HepG2 (cell line): ENCODE measurements around the gene CSNK1A1. TPM values are rescaled to one million over a fixed set of nuclear protein-coding genes. Genes with fewer than 3 reads are reported as not detected.

Experiments
- ARID2 ChIP-seq: sonication (generic); formaldehyde crosslinking; IDR thresholded peaks from 2 replicates; pipeline ENCODE4 v1.8.1; 2022; ENCODE audit warnings: mild to moderate bottlenecking, missing genetic modification reagents, borderline replicate concordance
- ATF3 ChIP-seq: sonication (generic); formaldehyde crosslinking; IDR thresholded peaks from 2 replicates; pipeline ENCODE4 v1.4.0; 2020; ENCODE audit warnings: missing genetic modification reagents
- BHLHE40 ChIP-seq: IDR thresholded peaks from 2 replicates; pipeline ENCODE4 v1.6.1; 2011; ENCODE audit warnings: low read length, improper control_type of control experiment
- CREB1 ChIP-seq, 2 experiments: fragments of 450-650 bp in 1 of 2; IDR thresholded peaks; 2 replicates each; pipeline ENCODE4 v1.6.1; 2016 to 2017; ENCODE audit warnings: control low read depth in 1 of 2, mild to moderate bottlenecking in 1 of 2, missing compliant biosample characterization in 1 of 2, missing genetic modification characterization in 1 of 2
- ELF1 ChIP-seq: sonication (generic); formaldehyde crosslinking; IDR thresholded peaks from 2 replicates; pipeline ENCODE4 v1.4.0; 2020; ENCODE audit warnings: missing genetic modification reagents
- EZH2 ChIP-seq: conservative IDR thresholded peaks from 2 replicates; pipeline ENCODE4 v1.6.1; 2012; ENCODE audit warnings: mild to moderate bottlenecking, low read depth, low read length, moderate library complexity
- GABPB1 ChIP-seq: IDR thresholded peaks from 2 replicates; pipeline ENCODE4 v1.6.1; 2016; ENCODE audit warnings: mild to moderate bottlenecking, missing genetic modification reagents, moderate library complexity, missing compliant biosample characterization
- HDAC1 ChIP-seq: sonication (generic); formaldehyde crosslinking; IDR thresholded peaks from 2 replicates; pipeline ENCODE4 v1.5.1; 2020; ENCODE audit warnings: mild to moderate bottlenecking, missing genetic modification reagents
- KDM1A ChIP-seq: IDR thresholded peaks from 2 replicates; pipeline ENCODE4 v1.6.1; 2016; ENCODE audit warnings: missing compliant biosample characterization
- KLF11 ChIP-seq: IDR thresholded peaks from 2 replicates; pipeline ENCODE4 v1.6.1; 2016; ENCODE audit warnings: missing compliant biosample characterization
- KLF13 ChIP-seq: sonication (generic); formaldehyde crosslinking; IDR thresholded peaks from 2 replicates; pipeline ENCODE4 v1.4.0; 2020; ENCODE audit warnings: mild to moderate bottlenecking, missing genetic modification reagents
- MIXL1 ChIP-seq: IDR thresholded peaks from 2 replicates; pipeline ENCODE4 v1.6.1; 2016
- PAWR ChIP-seq: sonication (generic); formaldehyde crosslinking; IDR thresholded peaks from 2 replicates; pipeline ENCODE4 v1.4.0; 2020; ENCODE audit warnings: missing genetic modification reagents, mild to moderate bottlenecking, borderline replicate concordance
- PHB2 ChIP-seq: fragments of 450-650 bp; IDR thresholded peaks from 2 replicates; pipeline ENCODE4 v1.6.1; 2018; ENCODE audit not compliant: partially characterized antibody
- PITX1 ChIP-seq: sonication (generic); formaldehyde crosslinking; IDR thresholded peaks from 2 replicates; pipeline ENCODE4 v1.5.1; 2020; ENCODE audit warnings: mild to moderate bottlenecking, missing genetic modification reagents
- POLR2A ChIP-seq, 2 experiments: IDR thresholded peaks; 2 replicates each; pipeline ENCODE4 v1.6.1; 2011; ENCODE audit warnings: low read depth in 2 of 2, low read length in 2 of 2, mild to moderate bottlenecking in 1 of 2, moderate library complexity in 1 of 2; ENCODE audit not compliant: insufficient read depth in 1 of 2
- RARA ChIP-seq: IDR thresholded peaks from 2 replicates; pipeline ENCODE4 v1.6.1; 2016; ENCODE audit warnings: missing genetic modification reagents, missing compliant biosample characterization
- RXRA ChIP-seq: sonication (generic); formaldehyde crosslinking; IDR thresholded peaks from 2 replicates; pipeline ENCODE4 v1.5.1; 2020; ENCODE audit warnings: missing genetic modification reagents
- SALL1 ChIP-seq: sonication (generic); formaldehyde crosslinking; IDR thresholded peaks from 2 replicates; pipeline ENCODE4 v1.8.0; 2022; ENCODE audit warnings: mild to moderate bottlenecking, missing genetic modification reagents
- SETDB1 ChIP-seq: sonication (generic); formaldehyde crosslinking; IDR thresholded peaks from 2 replicates; pipeline ENCODE4 v1.5.1; 2020; ENCODE audit warnings: missing genetic modification reagents, mild to moderate bottlenecking, borderline replicate concordance
- SOX6 ChIP-seq, 2 experiments: fragments of 450-650 bp in 1 of 2; sonication (generic) in 1 of 2; formaldehyde crosslinking in 1 of 2; IDR thresholded peaks; 2 replicates each; pipeline versions ENCODE4 v1.4.0 to v1.6.1; 2017 to 2020; ENCODE audit warnings: antibody characterized with exemption in 1 of 2, mild to moderate bottlenecking in 1 of 2, missing genetic modification reagents in 1 of 2
- THAP11 ChIP-seq: IDR thresholded peaks from 2 replicates; pipeline ENCODE4 v1.6.1; 2016; ENCODE audit warnings: missing biosample characterization, missing genetic modification reagents
- ZNF207 ChIP-seq: fragments of 450-650 bp; IDR thresholded peaks from 2 replicates; pipeline ENCODE4 v1.6.1; 2016; ENCODE audit warnings: antibody characterized with exemption, borderline replicate concordance
- ZNF234 ChIP-seq: sonication (generic); formaldehyde crosslinking; conservative IDR thresholded peaks from 2 replicates; pipeline ENCODE4 v1.5.1; 2020; ENCODE audit warnings: mild to moderate bottlenecking, missing genetic modification reagents
- ZNF350 ChIP-seq: sonication (generic); formaldehyde crosslinking; IDR thresholded peaks from 2 replicates; pipeline ENCODE4 v1.4.0; 2020; ENCODE audit warnings: mild to moderate bottlenecking, low read depth, missing genetic modification reagents, borderline replicate concordance
- ZNF543 ChIP-seq: sonication (generic); formaldehyde crosslinking; IDR thresholded peaks from 2 replicates; pipeline ENCODE4 v1.4.0; 2020; ENCODE audit warnings: mild to moderate bottlenecking, missing genetic modification reagents
- ZNF556 ChIP-seq: sonication (generic); formaldehyde crosslinking; IDR thresholded peaks from 2 replicates; pipeline ENCODE4 v1.4.0; 2020; ENCODE audit warnings: mild to moderate bottlenecking, missing genetic modification reagents, borderline replicate concordance
- ZNF770 ChIP-seq: sonication (generic); formaldehyde crosslinking; IDR thresholded peaks from 2 replicates; pipeline ENCODE4 v1.5.0; 2020; ENCODE audit warnings: mild to moderate bottlenecking, missing genetic modification reagents
- ZSCAN20 ChIP-seq: sonication (generic); formaldehyde crosslinking; IDR thresholded peaks from 2 replicates; pipeline ENCODE4 v1.4.0; 2020; ENCODE audit warnings: missing genetic modification reagents, mild to moderate bottlenecking, borderline replicate concordance
- polyA plus RNA-seq, 8 experiments: library from polyadenylated mRNA; depleted of rRNA in 3 of 8; stranded (reverse) in 7 of 8; unstranded in 1 of 8; fragments of >200 nt; fragmentation: Illumina TruSeq in 4 of 8; extraction: Trizol in 4 of 8; gene quantifications; 2 replicates each; pipeline versions ENCODE4 v1.2.1 to v1.2.3, GENCODE V29; 2011 to 2016; ENCODE audit warnings: low read depth in 4 of 8, missing spikeins in 1 of 8, mixed read lengths in 1 of 8; ENCODE audit not compliant: insufficient read depth in 1 of 8
- total RNA-seq, 5 experiments: library from RNA; depleted of rRNA; stranded (reverse); fragments of >200 nt; fragmentation: Illumina TruSeq; extraction: Trizol; gene quantifications; 2 replicates each; pipeline ENCODE4 v1.2.3, GENCODE V29; 2016; ENCODE audit warnings: low read depth in 1 of 5
- TF ChIP-seq, protein P1 (sequence below): sonication (generic); formaldehyde crosslinking; IDR thresholded peaks from 2 replicates; pipeline ENCODE4 v1.5.1; 2020; ENCODE audit warnings: mild to moderate bottlenecking, missing genetic modification reagents, moderate library complexity

Gene CSNK1A1
- total and polyA plus RNA-seq, 2 of the 13 experiments (the other 11 are each of a cell fraction or from before 2014, with no cell fraction given): 89.0 to 149 TPM

GRCh38 chr5:149549461-149550267, 1.6 kb downstream of the CSNK1A1 start (continued):
- TF ChIP-seq SOX6 (IDR thresholded peaks at IDR 0.05): no peak
- peak; percentile 38; the same call in 1 of the 2 replicates for TF ChIP-seq SOX6 (CRISPR knock-in tag; IDR thresholded peaks at IDR 0.05)
- no peak for TF ChIP-seq MIXL1 (CRISPR knock-in tag)
- no peak for TF ChIP-seq ZNF234 (CRISPR knock-in tag)
- peak; percentile 44; the same call in 1 of the 2 replicates for TF ChIP-seq BHLHE40
- TF ChIP-seq KLF11 (CRISPR knock-in tag): no peak
- no peak for TF ChIP-seq SETDB1 (CRISPR knock-in tag)
- no peak for TF ChIP-seq KLF13
- no peak for TF ChIP-seq THAP11 (CRISPR knock-in tag)
- TF ChIP-seq PAWR: no peak
- no peak for TF ChIP-seq ZSCAN20
- TF ChIP-seq POLR2A (IDR thresholded peaks at IDR 0.05; ENCODE audit: insufficient read depth in 1 of 2, low read depth in 2 of 2, low read length in 2 of 2): peak in 1 of 2 experiments; percentile 43; a peak in 2 of 4 replicates
- no peak for TF ChIP-seq ZNF770
- TF ChIP-seq PITX1 (CRISPR knock-in tag): no peak
- TF ChIP-seq ZNF556 (CRISPR knock-in tag): no peak
- TF ChIP-seq EZH2: no peak
- no peak for TF ChIP-seq KDM1A (CRISPR knock-in tag)
- TF ChIP-seq ATF3: 0 out of 2 replicates have a peak, but pooled peaks have one; percentile 19
- no peak for TF ChIP-seq GABPB1 (CRISPR knock-in tag)
- no peak for TF ChIP-seq ZNF350 (CRISPR knock-in tag)
- 0 out of 2 replicates have a peak, but pooled peaks have one; percentile 27 for TF ChIP-seq ELF1 (CRISPR knock-in tag)
- TF ChIP-seq ZNF543 (CRISPR knock-in tag): no peak
- peak; percentile 37; the same call in 1 of the 2 replicates for TF ChIP-seq ARID2 (CRISPR knock-in tag)
- TF ChIP-seq, protein P1, sequence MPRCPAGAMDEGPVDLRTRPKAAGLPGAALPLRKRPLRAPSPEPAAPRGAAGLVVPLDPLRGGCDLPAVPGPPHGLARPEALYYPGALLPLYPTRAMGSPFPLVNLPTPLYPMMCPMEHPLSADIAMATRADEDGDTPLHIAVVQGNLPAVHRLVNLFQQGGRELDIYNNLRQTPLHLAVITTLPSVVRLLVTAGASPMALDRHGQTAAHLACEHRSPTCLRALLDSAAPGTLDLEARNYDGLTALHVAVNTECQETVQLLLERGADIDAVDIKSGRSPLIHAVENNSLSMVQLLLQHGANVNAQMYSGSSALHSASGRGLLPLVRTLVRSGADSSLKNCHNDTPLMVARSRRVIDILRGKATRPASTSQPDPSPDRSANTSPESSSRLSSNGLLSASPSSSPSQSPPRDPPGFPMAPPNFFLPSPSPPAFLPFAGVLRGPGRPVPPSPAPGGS: no peak
- no peak for TF ChIP-seq RXRA
- peak; percentile 47; the same call in 1 of the 2 replicates for TF ChIP-seq SALL1 (CRISPR knock-in tag)
- TF ChIP-seq HDAC1 (CRISPR knock-in tag): peak; percentile 72
- peak; percentile 18; the same call in 1 of the 2 replicates for TF ChIP-seq RARA (CRISPR knock-in tag)
- TF ChIP-seq PHB2: no peak
- TF ChIP-seq ZNF207: no peak
- no peak for TF ChIP-seq CREB1 (IDR thresholded peaks at IDR 0.05)
- TF ChIP-seq CREB1 (CRISPR knock-in tag; IDR thresholded peaks at IDR 0.05): no peak
